A549 (cell line): ENCODE measurements around the gene NAV2.

ENCODE experiments used
- PHF8 ChIP-seq: fragments of 200-600 bp; sonication (generic); IDR thresholded peaks from 2 replicates; pipeline ENCODE4 v1.6.1; 2016; ENCODE audit warnings: low read depth, mild to moderate bottlenecking, antibody characterized with exemption, moderate library complexity, borderline replicate concordance
- SMC3 ChIP-seq: fragments of >200 bp; sonication (Bioruptor Twin); formaldehyde crosslinking; IDR thresholded peaks from 3 replicates; pipeline ENCODE4 v1.6.1; 2018; ENCODE audit warnings: inconsistent platforms
- TF ChIP-seq, protein P1 (sequence below): fragments of >200 bp; sonication (Bioruptor Twin); formaldehyde crosslinking; IDR thresholded peaks from 3 replicates; pipeline ENCODE4 v1.5.1; 2016

DNA sequence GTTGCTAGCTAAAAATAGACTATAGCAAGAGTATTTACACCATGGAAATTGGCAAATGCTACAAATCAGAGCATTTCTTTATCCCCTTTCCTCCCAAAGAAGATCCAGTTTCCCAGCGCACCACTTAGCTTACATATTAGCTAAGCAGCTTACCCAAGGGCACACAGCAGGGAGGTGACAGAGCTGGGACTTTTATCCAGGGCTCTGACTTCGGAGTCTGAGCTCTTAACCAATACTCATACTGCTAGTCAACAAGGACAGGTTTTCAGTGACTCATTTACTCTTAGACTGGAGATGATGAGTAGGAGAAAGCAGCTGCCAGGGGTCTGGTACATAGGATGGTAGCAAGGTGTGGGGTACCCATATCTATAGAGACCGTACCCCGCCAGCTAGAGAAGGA is 38.4 kb downstream of the NAV2 start:
- TF ChIP-seq PHF8 = no peak
- TF ChIP-seq, protein P1, sequence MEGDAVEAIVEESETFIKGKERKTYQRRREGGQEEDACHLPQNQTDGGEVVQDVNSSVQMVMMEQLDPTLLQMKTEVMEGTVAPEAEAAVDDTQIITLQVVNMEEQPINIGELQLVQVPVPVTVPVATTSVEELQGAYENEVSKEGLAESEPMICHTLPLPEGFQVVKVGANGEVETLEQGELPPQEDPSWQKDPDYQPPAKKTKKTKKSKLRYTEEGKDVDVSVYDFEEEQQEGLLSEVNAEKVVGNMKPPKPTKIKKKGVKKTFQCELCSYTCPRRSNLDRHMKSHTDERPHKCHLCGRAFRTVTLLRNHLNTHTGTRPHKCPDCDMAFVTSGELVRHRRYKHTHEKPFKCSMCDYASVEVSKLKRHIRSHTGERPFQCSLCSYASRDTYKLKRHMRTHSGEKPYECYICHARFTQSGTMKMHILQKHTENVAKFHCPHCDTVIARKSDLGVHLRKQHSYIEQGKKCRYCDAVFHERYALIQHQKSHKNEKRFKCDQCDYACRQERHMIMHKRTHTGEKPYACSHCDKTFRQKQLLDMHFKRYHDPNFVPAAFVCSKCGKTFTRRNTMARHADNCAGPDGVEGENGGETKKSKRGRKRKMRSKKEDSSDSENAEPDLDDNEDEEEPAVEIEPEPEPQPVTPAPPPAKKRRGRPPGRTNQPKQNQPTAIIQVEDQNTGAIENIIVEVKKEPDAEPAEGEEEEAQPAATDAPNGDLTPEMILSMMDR = no peak
- TF ChIP-seq SMC3 = no peak
